Activated naive CD4-positive, alpha-beta T cell treated with anti-CD3 and anti-CD28 coated beads, Interleukin-2, amount 50 U/mL, for 16 hours (primary cell): ENCODE data around the gene SDSL.
A peak's percentile ranks its signal among the peaks of the same experiment; 100 is the strongest.

Experiments used
- DNase-seq: peaks from one replicate; pipeline ENCODE4 v3.0.0-alpha.2; 2020

SDSL gene

DNA sequence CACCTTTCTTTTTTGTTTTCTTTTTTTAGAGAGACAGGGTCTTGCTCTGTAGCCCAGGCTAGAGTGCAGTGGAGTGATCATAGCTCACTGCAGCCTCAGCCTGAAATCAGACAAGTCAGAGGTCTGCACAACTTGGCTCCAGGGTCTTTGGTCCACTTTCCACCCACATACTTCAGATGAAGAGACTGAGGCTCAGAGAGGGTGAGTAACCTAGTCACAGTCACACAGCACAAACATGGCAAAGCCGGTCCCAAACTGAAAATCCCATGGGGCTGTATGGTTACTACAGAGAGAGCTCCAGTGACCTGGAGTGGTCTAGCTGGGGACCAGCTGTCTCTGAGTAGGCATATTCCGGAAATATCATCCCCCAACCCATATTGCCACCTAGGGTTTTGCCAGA, 30.3 kb downstream of the SDSL start:
- DNase-seq = no peak

DNA sequence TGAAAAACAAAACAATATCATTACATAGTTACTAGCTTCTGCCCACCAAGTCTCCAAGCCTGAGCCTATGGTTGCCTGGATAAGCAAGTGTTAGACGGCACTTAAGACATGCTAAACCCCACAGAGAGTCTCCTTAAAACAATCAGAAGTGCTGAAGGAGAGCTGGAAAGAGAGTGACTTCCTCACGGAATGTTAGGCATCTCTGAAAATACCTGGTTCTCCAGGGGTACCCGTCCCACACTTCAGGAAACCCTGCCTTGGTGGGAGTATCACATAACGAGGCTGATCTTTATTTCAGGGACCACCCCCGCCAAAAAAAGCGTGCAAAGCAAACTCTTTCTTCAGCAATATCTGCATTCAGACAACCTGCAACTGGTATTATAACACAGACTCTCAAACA, 31.1 kb downstream of the SDSL start:
- no peak for DNase-seq

DNA sequence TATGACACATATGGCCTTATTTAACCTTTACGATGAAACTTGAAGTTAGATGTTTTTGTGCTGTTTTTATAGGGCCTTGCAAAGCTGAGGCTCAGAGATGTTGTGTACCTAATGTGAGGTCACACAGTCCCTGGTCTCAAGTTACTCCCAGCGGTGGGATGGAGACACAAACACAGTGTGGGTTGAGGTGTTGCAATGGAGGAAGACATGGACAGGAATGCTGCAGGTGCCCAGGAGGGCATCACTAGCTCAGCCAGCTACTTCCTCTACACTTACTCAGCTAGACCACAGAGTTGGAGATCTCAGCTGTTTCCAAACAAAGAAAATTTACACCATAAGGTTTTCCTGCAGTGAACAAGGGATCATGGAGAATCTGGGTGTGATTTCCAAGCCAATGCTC, 34.0 kb downstream of the SDSL start:
- DNase-seq = no peak

DNA sequence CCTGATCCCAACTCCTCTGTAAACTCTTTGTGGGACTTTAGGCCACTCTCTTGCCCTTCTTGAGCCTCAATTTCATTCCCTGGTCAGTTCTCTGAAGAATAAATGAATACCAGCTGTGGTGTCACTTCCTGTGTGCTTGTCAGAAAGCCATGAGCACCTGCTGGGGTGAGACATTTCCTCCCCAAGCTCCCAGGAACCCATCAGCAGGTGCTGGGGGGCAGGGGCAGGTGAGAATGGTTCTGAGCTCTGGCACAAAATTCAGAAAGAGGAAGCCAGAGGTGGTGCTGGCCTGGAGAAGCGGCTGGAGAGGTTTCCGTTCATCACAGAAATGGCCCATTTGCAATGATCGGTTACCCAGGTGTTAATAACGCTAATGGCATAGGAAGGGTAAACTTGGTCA, 34.6 kb downstream of the SDSL start:
- no peak for DNase-seq

DNA sequence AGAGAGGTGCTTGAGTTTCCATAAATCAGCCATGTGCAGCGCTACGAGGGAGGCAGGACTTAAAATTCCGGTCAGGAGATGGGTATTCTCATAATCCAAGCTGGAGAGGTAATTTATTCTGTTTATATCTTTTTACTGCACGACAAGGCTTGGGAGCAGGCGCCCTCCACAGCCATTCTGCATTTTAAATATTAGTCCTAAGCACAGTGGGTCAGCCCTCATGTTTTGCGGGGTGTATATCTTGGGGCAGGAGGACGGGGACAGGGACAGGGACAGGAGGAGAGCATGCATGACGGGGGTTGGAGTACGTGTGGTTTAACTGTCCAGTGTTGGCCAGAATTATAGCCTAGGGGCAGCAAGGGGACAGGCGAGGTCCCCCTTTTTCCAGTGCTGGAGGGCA, 35.0 kb downstream of the SDSL start:
- no peak for DNase-seq

DNA sequence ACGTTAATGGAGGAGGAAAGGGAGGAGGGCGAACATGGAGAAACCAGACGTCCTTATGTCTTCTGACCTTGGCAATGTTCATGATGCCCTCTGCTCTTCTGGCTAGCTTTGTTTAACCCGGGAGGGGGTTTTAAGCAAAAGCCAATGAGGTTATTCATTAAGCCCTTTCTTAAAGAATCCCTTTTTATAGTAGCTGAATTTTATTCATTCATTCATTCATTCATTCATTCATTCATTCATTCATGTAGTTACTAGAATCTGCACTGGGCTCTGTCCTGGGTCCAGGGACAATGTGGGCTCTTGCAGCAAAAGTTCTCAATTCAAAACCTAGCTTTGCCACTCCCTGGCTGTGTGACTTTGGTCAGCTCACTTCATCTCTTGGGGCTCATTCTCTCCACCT, 35.5 kb downstream of the SDSL start:
- DNase-seq = no peak

DNA sequence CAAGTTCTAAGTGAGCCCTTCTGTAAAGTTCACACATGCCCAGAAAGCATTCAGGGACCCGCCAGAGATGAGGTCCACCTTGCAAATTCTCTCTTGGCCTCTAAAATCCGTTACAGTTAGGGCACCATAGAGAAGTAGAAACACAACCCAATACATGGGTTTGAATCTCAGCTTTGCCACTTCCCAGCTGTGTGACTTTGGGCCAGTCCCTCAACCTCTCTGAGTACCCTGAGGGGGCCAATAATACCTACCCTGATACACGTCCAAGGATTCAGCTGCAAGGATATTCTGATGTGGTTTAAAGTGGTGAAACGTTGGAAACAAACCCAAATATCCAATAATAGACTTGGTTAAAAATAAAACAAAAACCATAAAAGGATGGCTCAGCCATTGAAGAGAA, 37.8 kb downstream of the SDSL start:
- DNase-seq = no peak

DNA sequence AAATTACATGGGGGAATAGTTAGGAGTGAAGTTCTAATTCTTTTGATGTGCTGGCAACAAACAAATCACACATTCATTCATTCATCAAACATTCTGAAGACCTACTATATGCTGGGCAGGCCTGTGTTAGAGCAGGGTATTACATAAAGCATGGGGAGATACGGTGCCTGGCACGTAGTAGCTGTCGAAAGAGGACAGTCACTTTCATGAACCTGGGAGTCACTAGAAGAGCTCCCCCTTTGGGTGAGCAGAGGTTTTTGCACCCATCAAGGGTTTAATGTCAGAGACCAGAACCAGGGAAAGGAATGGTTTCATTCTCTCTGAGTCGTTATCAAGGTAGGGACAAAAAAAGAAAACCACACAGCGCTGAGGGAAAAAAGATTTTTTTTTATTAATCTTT, 39.5 kb downstream of the SDSL start:
- DNase-seq = no peak

DNA sequence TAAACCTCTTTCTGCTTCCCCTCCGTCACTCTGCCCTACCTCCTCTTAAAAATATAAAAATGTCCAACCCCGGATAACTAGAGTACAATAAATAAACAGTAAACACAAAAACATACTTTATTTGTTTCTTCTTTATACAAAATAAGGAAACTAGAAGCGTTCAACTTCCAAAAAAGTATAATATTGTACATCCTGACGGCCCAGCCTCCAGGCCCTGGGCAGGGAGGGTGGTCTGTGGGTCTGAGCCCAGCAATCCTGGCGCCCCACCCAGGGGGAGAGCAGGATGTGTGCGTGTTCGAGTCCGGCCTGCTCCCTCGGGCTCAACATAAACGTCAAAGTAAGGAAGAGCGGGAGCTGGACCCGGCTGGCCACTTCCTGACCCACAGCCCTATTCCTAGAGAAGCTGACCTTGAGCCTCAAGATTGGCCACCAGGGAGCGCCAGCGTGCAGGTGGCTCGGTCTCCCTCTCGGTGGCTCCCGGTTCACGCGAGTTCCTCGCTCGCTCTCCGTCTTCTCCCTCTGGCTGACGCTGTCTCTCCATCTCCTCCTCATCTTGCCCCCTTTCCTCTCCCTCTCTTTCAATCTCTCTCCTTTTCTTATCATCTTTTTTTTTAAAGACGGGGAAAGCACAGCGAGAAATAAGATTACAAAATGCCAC, 40.1 kb downstream of the SDSL start:
- DNase-seq = peak; percentile 74

DNA sequence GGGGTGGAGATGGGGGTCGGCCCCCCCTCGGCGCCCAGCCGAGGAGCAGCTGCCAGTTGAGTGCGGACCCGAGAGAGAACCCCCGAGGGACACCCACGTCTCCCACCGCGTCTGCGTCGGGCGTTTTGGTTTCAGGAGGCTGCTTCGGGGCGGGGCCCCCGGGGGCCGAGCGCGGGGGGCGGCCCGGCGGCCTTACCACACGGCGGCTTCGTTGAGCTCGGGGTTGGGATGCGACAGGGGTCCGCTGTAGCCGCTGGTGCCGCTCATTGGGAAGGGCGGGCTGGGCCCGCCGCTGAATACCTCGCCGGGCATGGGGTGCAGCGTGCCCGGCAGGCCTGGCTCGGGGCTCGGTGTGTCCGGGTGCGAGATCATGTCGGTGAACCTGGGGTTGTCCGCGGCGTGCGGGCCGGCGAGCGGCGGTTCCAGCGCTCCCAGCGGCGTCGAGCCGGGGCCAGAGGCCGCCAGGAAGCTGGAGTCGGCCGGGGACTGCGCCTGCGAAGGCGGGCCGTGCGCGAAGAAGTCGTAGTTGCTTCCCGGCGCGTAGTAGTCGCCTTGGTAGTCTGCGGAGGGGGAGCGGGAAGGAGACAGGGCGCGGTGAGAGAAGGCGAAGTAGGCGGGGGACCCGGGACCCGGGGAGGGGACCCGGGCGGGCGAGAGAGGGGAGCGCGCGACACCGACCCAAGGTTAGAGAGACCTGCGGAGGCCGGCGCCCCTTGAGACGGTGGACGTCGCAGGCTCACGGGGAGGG, 41.0 kb downstream of the SDSL start:
- DNase-seq = no peak

DNA sequence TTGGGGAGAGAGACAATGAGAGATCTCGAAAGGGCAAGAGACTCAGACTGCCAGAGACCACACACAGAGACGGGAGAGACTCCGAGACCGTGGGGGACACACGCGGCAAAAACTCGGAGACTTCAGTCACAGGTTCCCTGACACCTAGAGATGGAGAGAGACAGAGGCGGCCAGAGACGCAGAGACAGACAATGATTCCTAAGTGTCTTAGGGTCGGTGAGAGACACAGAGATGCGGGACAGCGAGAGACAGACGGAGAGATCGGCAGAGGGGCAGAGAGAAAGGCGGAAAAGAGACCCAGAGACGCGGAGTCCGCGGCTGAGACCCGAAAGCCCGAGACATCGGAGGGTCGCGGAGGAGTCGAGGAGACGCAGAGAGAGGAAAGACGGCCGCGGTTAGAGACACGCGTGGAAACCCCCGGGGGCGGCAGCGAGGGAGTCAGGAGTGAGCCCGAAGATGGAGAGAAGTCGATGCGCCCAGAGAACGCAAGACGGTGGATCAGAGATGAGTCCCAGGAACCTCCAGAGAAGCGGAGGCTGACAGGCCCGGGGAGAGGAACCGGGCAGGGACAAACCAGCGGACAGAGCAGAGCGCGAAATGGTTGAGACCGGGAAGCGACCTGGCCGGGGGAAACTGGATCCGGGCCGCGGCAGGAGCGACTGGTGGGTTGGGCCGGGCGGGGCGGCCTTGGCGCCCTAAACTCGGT, 41.7 kb downstream of the SDSL start:
- DNase-seq = no peak

DNA sequence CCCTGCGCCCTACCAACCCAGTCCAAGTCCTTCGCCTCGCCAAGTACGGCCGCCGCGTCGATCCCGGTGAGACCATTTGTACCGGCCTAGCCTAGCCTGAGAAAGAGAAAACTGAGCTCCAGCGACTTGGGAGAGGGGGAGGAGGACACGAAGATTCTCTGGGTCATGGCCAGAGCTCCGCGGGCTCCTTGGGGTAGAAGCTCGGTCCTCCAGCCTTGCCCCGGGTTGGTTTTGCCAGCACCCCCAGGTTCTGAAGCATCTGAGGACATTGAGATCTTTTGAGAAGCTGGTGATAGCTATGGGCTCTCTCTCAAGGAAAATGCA, 42.2 kb downstream of the SDSL start:
- no peak for DNase-seq

DNA sequence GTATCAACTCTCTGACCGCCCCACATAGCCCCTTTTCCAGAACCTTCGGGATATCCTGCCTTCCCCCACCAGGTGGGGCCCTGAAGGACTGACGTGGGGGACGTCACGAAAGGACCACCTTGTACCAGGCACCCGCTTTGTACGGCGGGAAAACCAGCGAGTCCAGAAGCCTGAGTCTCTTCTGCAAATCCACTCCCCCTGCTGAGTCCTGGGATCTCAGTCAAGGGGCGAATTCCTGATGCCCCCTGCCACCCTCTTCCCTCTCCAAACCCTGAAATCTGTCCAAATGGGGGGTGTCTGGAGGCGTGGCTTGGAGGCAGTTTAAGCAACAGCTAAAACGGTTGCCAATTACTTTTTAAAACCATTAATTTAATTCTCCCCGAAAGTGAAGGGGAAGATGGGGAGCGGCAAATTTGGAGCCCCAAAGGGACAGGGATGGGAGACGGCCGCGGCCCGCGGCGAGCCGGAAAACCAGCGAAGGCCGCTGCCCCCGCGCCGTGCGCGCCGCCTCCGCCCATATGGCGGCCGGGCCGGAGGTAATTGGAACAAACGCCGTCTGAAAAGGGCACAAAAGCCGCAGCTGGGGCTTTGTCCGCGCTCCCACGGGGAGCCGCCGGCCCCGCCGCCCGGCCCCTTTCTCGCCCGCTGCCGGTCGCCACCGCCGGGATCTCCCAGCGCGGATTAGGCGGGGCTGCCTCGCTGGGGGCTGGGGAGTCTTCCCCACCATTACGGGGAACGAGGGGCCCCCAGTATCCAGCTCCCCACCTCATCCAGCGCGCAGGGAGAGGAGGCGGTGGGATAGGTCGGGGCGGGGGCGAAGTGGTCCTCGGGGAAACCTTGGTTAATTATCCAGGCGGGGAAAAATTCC, 42.9 kb downstream of the SDSL start:
- no peak for DNase-seq

DNA sequence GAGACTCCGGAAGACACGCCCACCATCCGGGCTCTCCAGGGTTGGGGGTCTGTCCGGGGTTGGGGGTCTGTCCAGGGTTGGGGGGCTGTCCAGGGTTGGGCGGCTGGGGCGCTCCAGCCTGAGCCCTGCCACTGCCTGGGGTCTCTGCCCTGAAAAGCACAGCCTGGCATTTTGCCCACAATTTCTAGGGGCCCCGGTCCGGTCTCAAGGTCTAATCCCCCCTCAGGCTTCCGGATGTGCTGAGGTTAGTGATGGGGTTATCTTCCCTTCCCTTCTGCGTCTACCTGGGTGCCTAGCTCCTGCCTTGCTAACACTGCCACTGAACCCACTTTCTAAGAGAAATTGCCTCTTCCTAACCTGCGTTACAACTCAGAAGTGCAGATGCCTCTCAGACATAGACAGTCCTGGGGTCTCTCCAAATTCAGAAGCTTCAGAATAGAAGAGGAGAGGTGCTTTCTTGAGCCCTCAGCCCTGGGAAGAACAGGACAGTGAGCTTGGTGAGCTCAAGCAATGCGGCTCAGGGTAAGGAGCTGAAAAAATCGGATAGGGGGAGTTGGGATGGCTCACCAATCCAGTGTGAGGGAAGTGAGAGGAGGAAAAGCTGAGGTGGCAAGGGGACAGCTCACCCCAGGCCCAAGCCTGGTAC, 43.8 kb downstream of the SDSL start:
- no peak for DNase-seq

DNA sequence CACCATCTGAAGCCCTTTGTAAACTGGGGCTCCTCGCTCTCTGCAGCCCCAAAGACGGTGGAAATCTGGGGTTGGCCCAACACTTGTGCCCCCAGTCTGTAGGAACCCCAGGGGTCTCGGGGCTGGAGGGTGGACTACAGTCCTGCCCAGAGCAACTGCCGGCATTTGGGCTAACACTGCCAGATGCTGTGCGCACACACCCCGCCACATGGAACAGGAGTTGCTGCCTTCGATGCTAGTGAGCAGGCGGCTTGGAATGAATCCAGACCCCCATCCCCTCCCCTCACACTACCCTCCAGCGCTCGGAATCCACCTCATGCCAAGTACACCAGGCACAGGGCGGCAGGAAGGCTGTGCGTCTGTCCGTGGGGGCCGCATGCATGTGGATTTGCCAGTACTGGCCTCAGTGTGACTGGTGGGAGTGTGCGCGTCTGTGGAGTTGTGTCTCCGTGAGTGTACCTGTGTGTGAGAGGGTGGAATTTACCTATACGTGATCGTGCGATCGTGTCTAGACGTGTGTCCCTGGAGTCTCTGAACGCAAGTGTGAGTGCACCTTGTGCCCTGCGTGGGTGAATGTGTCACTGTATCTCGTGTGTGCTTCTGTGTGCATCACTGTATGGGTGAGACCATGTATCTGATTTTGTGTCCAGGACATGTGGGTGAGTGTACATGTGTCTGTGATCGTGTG, 44.4 kb downstream of the SDSL start:
- DNase-seq = no peak

DNA sequence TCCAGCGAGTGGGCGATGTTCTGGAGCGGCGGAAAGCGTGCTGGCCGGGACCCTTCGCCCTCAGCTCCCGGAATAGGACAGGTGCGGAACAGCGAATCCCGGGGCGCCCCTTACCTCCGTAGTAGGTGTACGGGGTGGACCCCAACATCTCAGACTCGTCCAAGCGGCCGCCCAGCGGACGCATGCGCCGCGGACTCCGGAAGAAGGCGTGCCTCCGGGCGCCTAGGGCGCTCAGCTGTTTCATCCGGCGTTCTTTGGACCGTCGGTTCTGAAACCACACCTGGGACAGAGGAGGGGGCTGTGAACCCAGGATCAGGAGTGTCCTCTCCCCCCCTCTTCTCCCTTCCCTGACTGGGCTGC, 44.9 kb downstream of the SDSL start:
- no peak for DNase-seq

DNA sequence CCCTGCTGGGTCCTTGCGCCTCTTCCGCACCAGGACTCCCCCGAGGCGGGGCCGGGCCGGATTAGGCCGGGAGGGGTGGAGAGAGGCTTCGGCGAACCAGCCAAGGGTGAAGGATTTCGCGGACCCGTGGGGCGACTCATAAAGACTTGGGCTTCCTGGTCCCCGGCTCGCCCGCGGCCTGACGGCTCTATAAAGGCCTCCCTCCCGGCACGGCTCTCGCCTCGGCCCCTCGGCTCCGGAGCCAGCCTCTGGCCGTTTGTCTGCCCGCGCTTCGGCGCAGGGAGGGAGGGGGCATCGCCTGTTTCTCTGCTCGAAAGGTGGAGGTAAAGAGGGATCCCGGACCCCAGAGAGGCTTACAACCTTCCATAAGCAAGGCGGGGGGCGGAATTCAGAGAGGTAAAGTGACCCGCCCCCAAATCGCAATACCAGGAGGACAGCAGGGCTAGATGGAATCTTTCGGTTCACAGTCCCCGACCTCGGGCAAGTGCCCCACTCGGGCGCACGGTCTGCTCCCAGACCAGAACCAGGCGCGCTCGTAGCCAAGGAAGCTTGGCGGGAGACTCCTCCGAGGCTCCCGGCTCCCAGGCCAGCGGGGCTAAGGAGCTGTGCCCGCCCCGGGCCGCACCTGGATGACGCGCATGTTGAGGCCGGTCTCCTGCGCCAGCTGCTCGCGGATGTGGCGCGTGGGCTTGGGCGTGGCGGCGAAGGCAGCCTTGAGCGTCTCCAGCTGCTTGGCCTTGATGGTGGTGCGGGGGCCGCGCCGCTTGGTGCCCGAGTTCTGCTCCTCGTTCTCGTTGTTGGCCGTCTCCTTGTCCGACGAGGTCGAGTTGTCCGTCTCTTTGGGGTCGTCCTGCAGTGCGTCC, 45.6 kb downstream of the SDSL start:
- DNase-seq = no peak

DNA sequence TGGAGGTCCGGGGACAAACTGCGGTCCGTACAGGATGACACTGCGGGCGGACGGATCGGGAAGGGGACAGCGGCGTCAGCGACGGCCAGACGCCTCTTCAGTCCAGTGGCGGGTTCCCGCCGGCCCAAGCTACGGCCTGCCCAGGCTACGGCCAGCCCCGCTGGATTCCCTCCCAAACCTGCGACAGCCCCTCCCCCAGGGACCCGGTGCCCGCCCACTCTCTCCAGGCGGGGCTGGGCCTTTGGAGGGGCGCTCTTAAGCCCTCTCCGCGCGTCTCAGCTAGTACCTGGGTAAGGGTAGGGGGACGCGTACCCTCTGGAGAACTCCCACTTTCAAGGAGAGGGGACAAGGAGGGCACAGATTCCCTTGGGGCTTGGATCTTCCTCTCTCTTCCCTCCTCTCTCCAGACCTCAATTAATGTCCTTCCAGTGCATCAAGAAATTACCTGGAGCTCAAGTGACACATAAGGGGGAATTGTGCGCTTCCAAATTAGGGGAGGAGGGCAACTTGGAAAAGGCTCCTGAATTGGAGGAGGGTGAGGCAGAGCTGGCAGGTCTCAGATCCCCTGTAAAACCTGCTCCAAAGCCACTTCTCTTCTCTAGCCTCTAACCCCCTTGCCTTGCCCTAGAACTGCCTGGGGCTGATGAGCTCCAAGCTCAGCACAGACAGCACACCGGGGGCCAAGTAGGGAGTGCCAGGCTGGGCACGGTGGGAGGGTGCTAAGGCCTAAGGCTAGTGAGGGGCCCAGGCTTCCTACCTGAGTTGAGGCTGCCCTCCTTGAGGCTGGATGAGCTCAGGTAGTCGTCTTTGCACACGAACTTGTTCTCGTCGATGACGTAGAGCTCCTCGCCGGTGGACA, 46.4 kb downstream of the SDSL start:
- DNase-seq = no peak

DNA sequence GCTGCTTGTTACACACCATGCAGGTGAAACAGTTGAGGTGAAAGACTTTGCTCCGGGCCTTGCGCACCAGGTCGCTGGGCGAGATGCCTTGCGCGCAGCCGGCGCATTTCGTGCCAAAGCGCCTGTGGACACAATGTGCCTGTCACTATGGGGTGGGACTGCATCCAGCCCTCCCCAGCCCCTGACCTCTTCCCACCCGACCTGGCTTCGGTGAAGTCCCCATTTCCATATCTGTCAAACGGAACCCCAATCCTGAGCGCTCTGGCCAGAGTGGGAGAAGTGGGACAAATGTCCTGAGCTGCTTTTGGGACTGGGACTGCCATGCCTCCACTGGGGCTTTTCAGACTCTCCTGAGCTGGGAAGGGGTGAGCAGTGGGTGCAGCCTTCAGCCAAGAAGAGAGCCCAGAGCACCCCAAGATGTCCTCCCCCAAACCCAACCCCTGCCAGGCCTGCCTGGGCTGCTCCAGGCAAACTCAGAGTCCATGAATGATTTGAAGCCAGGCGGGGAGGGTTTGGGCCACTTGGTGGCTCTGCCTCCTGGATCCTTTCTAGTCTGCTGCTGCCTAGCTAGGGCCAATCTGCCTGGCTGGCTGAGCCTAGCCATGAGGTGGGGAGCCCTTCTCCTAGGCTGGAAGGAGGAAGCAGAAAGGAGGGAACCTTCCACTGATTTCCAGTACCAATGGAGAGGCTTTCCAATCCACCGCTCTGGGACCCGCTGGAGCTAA, 47.2 kb downstream of the SDSL start:
- DNase-seq = no peak
